Nephron progenitor cell (in vitro differentiated cells): Measurements from ENCODE around the gene KCNAB2.

Source experiments
- DNase-seq: peaks from one replicate; pipeline ENCODE4 v3.0.0; 2021
- H3K27ac Mint-ChIP-seq: 2 replicates; pipeline ENCODE4 v1.8.0; 2021; ENCODE audit warnings: mild to moderate bottlenecking, moderate library complexity, mixed read lengths
- H3K27me3 Mint-ChIP-seq: 2 replicates; pipeline ENCODE4 v1.8.0; 2021; ENCODE audit warnings: mild to moderate bottlenecking, low read depth, mixed read lengths; ENCODE audit not compliant: poor library complexity
- H3K36me3 Mint-ChIP-seq: 2 replicates; pipeline ENCODE4 v1.8.0; 2021; ENCODE audit warnings: low read depth, mixed read lengths
- H3K4me1 Mint-ChIP-seq: 2 replicates; pipeline ENCODE4 v1.8.0; 2021; ENCODE audit warnings: mixed read lengths
- H3K4me3 Mint-ChIP-seq: 2 replicates; pipeline ENCODE4 v1.8.0; 2021; ENCODE audit warnings: mild to moderate bottlenecking, moderate library complexity, mixed read lengths
- H3K9me3 Mint-ChIP-seq: 2 replicates; pipeline ENCODE4 v1.8.0; 2021; ENCODE audit warnings: mild to moderate bottlenecking, moderate library complexity, mixed read lengths
- CTCF ChIP-seq: fragments of 200-600 bp; sonication (generic); IDR thresholded peaks from 2 replicates; pipeline ENCODE4 v1.5.0; 2021; ENCODE audit warnings: antibody characterized with exemption

KCNAB2 gene

DNA sequence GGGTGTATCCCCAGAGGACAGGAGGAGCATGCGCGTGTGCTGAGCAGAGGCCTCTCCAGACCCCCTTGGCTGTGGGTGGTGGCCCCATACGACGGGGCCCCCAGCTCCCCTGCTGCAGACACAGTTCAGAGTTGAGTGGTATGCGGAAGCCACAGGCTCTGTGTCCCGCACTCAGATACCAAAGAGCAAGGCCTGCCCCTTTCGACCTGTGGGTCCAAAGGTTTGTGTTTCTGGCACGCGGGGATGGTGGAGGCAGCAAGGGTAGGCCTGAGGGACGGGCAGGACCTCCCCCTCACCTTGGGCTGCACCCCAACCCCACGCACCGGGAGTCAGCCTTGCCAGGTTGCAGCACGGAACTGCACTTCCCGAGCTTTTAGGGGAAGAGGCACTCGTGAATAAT is at the start of gene KCNAB2:
TSS of gene KCNAB2 (plus strand) at position 328 of the 400 bp plus-strand sequence. CDS start 5,649 bp downstream, outside the sequence.
- peaks cover 31% of the 10 kb centered on the region for H3K4me1 Mint-ChIP-seq

DNA sequence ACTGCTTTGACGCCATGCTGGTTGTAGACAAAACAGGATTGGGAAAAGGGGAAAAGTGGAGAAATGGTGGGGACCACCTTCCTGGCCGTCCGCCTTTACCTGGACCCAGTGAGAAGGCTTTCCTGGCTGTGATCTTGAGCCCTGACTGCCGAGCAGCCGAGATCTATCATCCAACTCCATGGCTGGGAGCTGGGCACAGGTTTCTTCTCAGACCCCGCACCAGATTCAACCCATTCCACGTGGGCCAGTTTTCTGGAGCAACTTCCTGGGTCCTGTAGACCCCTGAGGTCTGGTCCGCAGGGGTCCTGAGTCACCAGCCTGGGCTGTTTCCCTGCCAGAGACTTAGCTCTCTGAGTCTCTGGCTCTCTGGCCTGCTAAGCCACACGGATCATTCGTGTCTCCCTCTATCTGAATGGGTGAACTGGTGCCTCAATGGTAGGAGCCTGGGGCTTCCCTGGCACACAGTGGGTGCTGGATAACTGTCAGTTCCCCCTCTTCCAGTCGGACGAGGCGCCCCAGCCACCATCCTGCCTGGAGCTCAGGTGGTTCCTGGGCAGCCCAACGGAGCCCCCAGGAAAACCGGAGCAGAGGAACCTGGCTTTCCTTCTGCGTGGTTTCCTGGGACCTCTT is 48.9 kb upstream of the KCNAB2 start:
- no peaks in the 10 kb centered on the region for H3K36me3 Mint-ChIP-seq
- H3K27ac Mint-ChIP-seq, result no peak overlapping the region
- peaks cover 40% of the 10 kb centered on the region for H3K4me1 Mint-ChIP-seq

More for the DNA sequence above, at the start of gene KCNAB2:
- H3K27ac Mint-ChIP-seq, result peak within 1 kb of the TSS; percentile 61
- peaks cover 43% of the 10 kb centered on the region for H3K27me3 Mint-ChIP-seq
- no peak within 1 kb of the TSS for H3K4me3 Mint-ChIP-seq
- no peaks in the 10 kb centered on the region for H3K36me3 Mint-ChIP-seq
- TF ChIP-seq CTCF, result no peak
- no peak for DNase-seq
- H3K9me3 Mint-ChIP-seq, result no peaks in the 10 kb centered on the region

DNA sequence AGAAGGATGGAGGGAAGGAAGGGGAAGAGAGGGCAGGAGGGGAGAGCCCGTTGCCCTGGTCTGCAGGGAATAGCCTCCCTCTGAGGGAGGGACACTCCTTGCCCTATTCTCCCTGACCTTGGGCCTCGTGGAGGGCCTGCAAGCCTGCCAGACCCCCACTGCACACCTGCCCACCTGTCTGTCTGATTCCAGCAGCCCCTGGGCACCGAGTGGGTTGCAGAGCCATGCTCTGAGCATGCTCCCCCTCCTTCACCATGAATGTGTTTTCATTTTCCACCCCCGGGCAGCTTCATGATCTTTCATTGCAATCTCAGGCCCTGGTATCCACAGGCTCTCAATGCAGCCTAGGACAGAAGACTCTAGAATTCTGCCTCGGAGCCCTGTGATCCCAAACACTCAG is 48.4 kb upstream of the KCNAB2 start:
- no peak overlapping the region for H3K4me3 Mint-ChIP-seq

More for the DNA sequence above, 48.9 kb upstream of the KCNAB2 start:
- no peak for DNase-seq
- no peaks in the 10 kb centered on the region for H3K9me3 Mint-ChIP-seq
- no peak for TF ChIP-seq CTCF
- H3K27me3 Mint-ChIP-seq, result peaks cover 41% of the 10 kb centered on the region
- H3K4me3 Mint-ChIP-seq, result no peak overlapping the region

GRCh38 chr1:5998051-5998905 is 47.4 kb upstream of the KCNAB2 start:
- Mint-ChIP-seq H3K36me3 (no peaks in the 10 kb centered on the region), H3K27me3 (peaks cover 38% of the 10 kb centered on the region), H3K4me1 (peaks cover 47% of the 10 kb centered on the region), H3K4me3 (no peak overlapping the region), H3K9me3 (no peaks in the 10 kb centered on the region), H3K27ac (no peak overlapping the region)
- no peak for TF ChIP-seq CTCF
- no peak for DNase-seq

More for the DNA sequence above, 48.4 kb upstream of the KCNAB2 start:
- H3K4me1 Mint-ChIP-seq, result peaks cover 40% of the 10 kb centered on the region
- H3K27ac Mint-ChIP-seq, result no peak overlapping the region
- no peak for TF ChIP-seq CTCF
- peaks cover 41% of the 10 kb centered on the region for H3K27me3 Mint-ChIP-seq
- no peak for DNase-seq
- no peaks in the 10 kb centered on the region for H3K9me3 Mint-ChIP-seq
- H3K36me3 Mint-ChIP-seq, result no peaks in the 10 kb centered on the region

GRCh38 chr1:5998906-5999301 is 46.8 kb upstream of the KCNAB2 start:
- Mint-ChIP-seq H3K36me3 (no peaks in the 10 kb centered on the region), H3K4me3 (no peak overlapping the region), H3K27ac (no peak overlapping the region), H3K27me3 (peaks cover 36% of the 10 kb centered on the region), H3K4me1 (peaks cover 47% of the 10 kb centered on the region), H3K9me3 (no peaks in the 10 kb centered on the region)
- no peak for TF ChIP-seq CTCF
- DNase-seq, result no peak
